IPS-NIHi11 (cell line): ENCODE data around the gene SLC39A1.
"Not testable (repeated sequence)": the region's sequence is repeated elsewhere in the genome, so short reads cannot be mapped to it uniquely, and the experiment has no call there.

Experiments
- DNase-seq: peaks from one replicate; pipeline ENCODE4 v3.0.0; 2012; ENCODE audit warnings: mixed read lengths, low spot score

The SLC39A1 gene, protein sequence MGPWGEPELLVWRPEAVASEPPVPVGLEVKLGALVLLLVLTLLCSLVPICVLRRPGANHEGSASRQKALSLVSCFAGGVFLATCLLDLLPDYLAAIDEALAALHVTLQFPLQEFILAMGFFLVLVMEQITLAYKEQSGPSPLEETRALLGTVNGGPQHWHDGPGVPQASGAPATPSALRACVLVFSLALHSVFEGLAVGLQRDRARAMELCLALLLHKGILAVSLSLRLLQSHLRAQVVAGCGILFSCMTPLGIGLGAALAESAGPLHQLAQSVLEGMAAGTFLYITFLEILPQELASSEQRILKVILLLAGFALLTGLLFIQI

DNA sequence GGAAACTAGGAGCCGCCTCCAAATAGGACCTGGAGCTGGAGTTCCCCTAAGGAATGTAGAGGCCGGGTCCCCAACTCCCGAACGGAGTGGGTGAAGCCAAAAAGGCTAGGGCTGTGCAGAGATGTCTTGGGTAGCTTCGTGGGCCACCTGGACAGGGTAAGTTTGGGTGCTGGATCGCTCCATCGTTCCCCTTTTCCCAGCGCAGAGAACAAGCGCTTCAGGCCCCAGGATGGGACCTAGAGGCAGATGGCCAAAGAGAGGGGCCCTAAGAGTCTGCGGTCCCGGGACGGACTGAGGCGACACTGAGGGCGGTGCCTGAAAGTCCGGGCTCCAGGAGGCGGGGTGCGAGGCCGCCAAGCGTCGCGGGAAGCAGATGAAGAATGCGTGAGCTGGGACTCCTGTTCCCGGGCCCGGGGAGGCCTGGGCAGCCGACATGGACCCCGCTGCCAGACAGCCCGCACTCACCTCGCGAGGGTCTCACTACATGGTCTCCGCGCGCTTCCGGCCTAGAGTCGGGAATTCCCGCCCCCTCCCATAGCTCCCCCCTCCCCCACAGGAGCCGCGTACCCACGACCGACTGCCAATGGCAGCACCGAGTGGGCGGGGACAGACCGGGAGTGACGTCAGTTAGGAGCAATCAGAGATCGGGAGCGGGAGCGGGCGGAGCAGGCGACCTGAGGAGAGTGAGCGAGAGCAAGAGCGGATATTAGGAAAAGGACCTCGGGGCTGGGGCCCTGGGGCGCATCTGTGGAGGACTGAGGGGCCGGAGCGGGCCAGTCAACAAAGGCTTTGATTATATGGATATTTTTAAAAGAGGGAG is at the start of gene SLC39A1:
Gene SLC39A1 (minus strand): TSS at position 508 of the 820 bp plus-strand sequence. CDS start 822 bp downstream, outside the sequence.
- DNase-seq: peak; percentile 88

DNA sequence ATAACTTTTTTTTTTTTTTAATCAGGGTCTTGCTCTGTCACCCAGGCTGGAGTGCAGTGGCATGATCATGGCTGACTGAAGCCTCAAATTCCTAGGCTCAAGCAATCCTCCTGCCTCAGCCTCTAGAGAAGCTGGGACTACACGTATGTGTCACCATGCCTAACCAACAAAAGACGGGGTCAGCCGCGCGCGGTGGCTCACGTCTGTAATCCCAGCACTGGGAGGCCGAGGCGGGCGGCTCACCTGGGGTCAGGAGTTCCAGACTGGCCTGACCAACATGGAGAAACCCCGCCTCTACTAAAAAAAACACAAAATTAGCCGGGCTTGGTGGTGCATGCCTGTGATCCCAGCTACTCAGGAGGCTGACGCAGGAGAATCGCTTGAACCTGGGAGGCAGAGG is 49.2 kb upstream of the SLC39A1 start:
- not testable (repeated sequence) for DNase-seq

DNA sequence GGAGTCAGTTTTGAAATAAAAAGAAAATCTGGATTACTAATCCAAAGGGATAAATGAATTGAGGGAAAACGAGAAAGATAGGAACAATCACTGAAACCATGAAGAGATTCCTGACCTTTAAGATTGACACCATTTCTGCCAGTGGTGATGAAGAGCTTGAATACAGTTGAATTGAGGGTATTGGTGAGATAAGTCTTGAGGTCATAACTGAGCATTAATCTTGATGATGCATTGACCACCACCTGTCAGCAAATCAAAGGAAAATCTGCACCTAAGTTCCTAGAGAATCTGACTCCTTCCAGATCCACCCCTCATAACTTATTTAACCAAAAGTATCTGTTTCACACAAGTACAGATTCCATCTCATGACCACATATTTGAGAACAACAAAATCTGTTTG is 48.8 kb upstream of the SLC39A1 start:
- DNase-seq: no peak

DNA sequence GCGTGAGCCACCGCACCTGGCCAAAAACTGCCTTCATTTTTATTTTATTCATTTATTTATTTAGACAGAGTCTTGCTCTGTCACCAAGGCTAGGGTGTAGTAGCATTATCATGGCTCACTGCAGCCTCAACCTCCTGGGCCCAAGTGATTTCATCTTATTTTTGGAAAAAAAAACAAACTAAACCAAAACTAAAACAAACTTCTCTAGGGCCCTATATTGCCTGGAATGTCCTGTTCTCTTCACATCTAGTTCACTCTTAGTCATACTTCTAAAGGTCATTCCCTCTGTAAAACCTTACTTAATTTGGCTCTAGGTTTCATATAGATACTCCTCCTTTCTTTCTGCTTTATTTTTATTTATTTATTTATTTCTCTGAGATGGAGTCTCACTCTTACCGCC is 42.8 kb upstream of the SLC39A1 start:
- DNase-seq: no peak

DNA sequence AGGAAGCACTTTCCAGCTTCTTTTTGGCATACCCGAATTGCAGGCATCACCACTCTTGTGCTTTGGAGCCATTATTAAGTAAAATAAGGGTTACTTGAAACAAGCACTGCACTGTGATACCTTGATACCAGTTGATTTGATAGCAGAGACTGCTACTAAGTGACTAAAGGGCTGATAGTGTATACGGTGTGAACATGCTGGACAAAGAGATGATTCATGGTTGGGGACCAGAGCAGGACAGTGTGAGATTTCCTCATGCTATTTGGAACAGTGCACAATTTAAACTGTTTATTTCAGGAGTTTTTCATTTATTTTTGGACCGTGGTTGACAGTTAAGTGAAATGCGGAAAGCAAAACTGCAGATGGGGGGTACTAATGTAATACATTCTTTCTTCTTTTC is 37.1 kb upstream of the SLC39A1 start:
- DNase-seq: no peak

DNA sequence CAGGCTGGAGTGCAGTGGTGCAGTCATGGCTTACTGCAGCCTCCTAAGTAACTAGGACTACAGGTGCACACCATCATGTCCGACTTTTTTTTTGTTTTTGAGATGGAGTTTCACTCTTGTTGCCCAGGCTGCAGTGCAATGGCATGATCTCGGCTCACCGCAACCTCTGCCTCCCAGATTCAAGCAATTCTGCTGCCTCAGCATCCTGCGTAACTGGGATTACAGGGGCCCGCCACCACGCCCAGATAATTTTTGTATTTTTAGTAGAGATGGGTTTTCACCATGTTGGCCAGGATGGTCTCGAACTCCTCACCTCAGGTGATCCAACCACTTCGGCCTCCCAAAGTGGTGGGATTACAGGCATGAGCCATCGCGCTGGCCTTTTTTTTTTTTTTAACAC is 33.5 kb upstream of the SLC39A1 start:
- DNase-seq: not testable (repeated sequence)

DNA sequence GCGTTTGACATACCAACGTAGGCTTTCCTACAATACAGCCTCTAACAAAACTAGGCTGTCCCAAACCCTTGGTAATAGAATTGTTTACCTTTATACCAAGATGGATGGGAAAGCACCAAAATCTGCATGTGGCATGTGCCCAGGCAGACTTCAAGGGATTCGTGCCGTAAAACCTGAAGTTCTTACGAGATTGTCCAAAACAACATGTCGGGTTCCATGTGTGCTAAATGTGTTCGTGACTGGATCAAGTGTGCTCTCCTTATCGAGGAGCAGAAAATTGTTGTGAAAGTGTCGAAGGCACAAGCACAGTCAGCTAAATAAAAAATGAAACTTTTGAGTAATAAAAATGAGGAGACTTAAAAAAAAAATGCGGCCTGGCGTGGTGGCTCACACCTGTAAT is 32.3 kb upstream of the SLC39A1 start:
- DNase-seq: no peak

DNA sequence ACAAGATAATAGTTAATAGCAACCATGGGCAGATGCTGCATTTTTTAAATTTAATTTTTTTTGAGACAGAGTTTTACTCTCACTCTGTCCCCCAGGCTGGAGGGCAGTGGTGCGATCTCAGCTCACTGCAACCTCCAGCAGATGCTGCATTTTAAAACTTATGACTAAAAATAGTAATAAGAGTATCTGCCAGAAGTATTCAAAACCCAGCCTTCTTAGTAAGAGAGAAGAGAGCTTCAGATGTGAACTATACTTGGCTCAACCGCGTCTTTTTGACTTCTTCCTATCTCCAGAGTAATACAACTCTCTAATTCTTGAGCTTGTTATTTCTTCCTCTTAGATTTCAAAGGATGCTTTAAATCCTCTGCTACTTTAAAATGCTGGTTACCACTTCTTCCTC is 31.9 kb upstream of the SLC39A1 start:
- no peak for DNase-seq

DNA sequence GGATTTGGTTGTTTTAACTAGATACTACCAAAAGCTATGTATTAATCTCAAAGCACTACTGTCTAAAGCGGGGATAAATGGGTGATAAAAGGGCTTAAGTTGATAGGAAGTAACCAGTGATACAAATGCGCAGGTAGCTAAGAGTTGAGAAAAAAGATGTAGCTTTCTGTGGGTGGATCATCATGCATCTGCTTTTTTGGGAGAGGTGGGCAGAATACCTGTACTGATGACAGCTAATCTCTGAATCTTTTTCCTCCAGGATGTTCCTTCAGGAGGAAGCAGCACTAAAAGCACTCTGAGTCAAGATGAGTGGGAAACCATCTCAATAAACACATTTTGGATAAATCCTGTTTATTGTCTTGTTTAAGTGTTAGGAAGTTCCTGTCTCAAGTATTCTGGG is 28.5 kb upstream of the SLC39A1 start:
- no peak for DNase-seq

DNA sequence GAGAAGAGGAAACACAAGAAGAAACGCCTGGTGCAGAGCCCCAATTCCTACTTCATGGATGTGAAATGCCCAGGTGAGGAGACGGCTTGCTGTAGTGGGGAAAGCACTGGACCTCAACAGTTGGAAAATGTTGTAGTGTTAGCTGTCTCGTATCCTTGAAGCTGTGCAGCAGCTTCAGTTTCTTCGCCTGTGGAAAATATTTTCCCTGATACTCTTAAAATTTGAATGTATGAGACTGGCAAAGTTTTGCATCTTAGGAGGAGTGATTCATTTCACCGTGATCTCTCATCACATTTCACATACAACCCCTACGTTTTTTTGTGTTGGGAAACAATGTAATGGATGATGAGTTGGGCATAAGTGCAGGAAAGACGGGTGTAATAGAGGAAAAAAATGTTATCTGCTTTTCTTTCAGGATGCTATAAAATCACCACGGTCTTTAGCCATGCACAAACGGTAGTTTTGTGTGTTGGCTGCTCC is 27.9 kb upstream of the SLC39A1 start:
- no peak for DNase-seq

DNA sequence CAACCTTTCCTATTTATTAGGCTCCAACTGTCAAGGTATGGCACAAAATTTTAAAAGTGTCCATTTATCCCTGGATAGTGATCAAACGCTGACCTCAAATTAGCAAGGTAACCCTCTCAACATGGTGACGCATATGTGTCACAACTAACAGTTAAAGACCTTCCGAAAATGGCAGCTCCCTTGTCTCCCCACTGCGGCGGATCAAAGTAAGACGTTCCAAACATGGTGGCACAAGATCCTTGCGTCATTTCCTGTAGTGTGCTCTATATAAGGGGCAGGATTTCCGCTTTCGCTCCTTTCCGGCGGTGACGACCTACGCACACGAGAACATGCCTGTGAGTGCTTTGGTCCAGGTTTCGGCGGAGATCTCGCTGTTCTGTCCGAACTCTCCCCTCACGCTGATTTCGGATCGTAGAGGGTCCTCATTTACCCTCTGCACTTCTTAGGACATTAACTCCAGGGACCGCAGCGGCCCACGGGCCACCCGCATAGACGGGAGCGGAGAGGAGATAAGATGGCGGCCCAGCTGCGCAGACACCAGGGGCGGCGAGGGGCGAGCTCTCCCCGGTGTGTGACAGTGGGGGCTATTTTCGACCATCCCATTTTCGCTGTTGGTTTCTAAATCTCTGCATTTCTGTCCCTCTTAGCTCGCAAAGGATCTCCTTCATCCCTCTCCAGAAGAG is 27.3 kb upstream of the SLC39A1 start, which contains the start of gene RPS27:
Gene RPS27 (plus strand): TSS at position 295 of the 683 bp plus-strand sequence. CDS start 35 bp downstream, at position 330.
- peak; percentile 90 for DNase-seq

DNA sequence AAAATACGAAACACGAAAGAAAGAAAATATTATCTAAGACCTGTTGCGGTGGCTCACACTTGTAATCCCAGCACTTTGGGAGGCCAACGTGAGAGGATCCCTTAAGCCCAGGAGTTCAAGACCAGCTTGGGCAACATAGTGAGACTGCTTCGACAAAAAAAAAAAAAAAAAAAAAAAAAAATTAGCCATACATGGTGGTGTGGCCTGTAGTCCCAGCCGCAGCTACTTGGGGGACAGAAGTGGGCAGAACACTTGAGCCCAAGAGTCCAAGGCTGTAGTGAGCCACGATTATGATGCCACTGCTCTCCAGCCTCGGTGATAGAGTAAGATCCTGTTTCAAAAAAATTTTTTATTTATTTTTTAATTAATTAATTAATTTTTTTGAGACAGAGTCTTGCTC is 24.3 kb upstream of the SLC39A1 start:
- no peak for DNase-seq

DNA sequence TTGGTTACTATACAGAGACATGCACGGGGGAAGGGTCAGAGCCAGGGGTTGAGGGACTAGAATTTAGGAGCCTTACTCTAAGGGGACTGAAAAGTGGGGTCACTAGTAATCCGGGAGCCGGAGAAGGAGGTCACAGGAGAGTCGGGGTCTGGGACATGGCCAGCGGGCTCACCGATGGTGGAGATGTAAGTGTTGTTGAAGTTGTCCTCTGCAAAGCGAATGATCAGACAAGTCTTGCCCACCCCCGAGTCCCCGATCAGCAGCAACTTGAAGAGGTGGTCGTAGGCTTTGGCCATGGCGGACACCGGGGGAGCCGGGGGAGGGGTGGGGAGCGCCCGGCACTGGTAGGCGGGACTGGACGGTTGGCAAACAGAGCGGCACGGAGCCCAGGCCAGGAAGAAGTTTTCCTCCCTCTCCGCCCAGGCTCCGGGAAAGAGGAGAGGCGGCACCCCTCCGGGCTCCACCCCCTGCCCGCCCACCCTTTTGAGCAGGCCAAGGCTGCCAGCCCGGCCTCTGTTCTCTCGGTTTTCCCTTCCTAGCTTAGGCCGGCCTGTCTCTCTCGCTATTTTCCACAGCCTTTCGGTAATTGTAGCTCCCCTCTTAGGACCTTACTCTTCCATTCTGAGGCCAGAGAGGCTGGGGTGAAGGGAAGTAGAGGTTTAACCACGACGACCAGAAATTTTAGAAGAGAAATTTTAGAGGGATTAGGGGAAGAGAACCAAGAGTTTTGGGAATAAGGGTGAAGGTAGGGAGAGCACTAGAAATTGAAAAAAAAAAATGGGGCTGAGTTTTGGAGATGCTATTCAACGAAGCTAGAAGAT is 22.8 kb upstream of the SLC39A1 start, which contains the start of gene RAB13:
Gene RAB13 (minus strand): TSS at position 399 of the 821 bp plus-strand sequence. CDS start 103 bp downstream, at position 296.
- DNase-seq: peak; percentile 89

DNA sequence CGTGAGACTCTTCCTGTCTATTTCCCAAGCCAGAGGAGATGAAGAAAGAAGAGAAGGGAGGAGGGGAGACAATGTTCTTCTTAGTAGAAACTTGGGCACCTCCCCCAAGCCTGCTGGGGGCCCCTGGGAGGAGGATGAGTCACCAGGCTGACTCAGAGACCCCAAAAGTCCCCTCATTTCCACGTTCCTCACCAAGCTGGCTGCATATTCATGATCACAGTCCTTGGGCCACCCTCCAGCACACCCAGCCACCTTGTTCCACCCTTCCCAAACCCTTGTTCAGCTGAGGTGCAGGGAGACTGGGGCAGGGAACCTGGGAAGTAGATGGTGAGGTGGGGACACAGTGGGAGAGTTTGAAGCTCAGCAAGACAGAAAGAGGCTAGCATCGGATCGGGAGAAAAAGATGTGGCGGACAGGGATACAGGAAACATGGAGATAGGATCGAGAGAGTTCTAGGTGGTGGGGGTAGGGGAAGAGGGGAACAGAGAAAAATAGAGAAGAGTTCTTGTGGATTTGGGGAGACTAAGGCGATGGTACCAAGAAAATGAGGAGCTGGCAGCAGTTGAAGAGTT is 22.1 kb upstream of the SLC39A1 start:
- peak; percentile 18 for DNase-seq

DNA sequence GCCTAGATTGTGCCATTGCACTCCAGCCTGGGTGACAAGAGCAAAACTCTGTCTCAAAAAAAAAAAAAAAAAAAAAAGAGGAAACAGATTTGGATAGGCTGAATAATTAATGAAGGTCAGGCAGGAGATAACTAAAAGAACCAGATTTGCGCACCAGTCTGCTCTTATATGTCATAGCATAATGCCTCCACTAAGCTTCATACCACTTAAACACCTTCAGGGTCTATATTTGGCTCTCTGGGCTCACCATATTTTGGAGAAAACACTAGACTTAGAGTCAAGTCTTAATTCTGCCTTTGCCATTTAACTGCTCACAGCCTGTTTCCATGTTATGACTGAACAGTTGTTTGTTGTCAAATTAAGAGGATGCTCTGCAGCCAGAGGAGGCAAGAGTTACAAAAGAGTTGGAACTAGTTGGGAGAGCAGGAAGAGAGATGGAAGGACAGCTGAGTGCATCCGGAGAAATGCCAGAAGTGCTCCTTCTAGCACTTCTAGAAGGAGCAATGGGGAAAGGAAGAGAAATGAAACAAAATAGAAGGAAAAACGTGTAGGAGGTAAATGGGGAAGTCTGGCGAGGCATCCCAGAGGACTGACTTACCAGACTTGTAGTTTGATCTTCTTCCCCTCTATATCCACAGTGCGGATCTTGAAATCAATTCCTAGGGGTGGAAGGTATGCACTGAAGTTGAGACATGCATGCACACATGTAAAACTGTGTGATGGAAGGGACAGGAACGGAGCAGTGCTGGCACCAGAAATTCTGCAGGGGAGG is 21.0 kb upstream of the SLC39A1 start:
- no peak for DNase-seq

DNA sequence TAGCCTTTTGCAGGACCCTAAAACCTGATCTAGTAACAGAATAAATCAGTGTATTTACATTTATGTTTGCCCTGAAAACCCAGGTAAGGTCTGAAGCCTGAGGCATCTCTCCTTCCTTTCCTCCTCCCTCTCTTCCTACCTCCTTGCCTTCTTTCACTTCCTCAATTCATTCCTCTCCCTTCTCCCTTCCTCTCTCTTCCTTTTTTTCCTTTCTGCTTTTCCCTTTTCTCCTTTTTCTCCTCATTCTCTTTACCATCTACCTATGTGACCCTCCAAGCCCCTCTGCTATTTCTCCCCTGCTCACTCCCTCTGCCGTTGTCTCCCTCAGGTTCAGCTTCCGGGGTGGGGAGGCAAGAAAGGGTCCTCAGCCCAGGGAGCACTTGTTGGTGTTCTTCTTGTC is 18.4 kb upstream of the SLC39A1 start:
- DNase-seq: not testable (repeated sequence)

DNA sequence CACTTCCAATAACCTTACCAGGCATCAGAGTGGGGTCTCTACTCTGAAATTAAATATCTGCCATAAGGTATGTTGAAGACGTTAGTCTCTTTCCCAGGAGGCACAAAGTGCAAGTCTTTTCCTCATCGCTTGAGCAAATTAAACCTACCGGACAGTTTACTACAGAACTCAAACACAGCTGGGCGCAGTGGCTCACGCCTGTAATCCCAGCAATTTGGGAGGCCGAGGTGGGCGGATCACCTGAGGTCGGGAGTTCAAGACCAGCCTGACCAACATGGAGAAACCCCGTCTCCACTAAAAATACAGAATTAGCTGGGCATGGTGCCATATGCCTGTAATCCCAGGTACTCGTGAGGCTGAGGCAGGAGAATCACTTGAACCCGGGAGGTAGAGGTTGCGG is 15.8 kb upstream of the SLC39A1 start:
- DNase-seq: not testable (repeated sequence)

DNA sequence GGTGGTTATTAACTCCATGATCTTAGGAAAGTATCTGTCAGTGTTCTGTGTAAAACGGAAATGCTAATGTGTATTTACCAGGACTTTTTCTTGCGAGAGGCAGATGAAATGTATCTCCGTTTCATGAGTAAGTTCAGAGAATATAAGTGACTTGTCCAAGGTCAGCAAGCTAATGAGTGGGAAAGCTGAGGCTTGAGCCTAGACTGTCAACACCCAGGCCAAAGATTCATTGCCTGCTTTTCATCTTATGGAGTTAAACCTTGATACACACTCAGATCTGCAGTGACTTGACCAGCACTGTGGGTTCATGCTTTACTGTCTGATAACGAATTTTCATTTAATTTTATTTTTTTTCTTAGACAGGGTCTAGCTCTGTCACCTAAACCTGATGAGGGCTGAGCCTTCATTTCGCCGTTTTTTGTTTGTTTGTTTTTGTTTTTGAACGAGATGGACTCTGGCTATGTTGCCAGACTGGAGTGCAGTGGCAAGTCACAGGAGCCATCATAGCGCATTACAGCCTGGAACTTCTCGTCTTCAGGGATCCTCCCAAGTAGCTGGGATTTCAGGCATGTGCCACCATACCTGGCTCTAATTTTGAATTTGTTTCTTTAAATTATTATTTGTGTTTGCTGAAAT is 15.1 kb upstream of the SLC39A1 start:
- no peak for DNase-seq
